Heart left ventricle (tissue), 16 donors: ENCODE results near the gene LAMP1. TPM values are rescaled to one million over a fixed set of nuclear protein-coding genes. Genes with fewer than 3 reads are reported as not detected.
"Not testable (repeated sequence)": the region's sequence is repeated elsewhere in the genome, so short reads cannot be mapped to it uniquely, and the experiment has no call there.

Source experiments
- ATAC-seq, 4 donors: fragments of 200-7000 bp; cut with Tn5 transposase; one replicate each; pipeline ENCODE4 v1.9.1; 2020 to 2022; ENCODE audit warnings: moderate library complexity in 4 of 4, mild to moderate bottlenecking in 3 of 4, moderate number of reproducible peaks in 1 of 4
- DNase-seq, 5 donors: peaks; one replicate each; pipeline ENCODE4 v3.0.0-alpha.2; 2020
- H3K27ac ChIP-seq, 12 donors: fragments of 200-600 bp; sonication (generic) in 4 of 12; one replicate each; pipeline versions ENCODE4 v1.5.0 to v1.8.0; 2016 to 2022; ENCODE audit warnings: mild to moderate bottlenecking in 2 of 12
- H3K27me3 ChIP-seq, 9 donors: fragments of 200-600 bp; sonication (generic) in 2 of 9; one replicate each; pipeline versions ENCODE4 v1.5.1 to v1.8.0; 2016 to 2022; ENCODE audit warnings: mild to moderate bottlenecking in 3 of 9
- H3K36me3 ChIP-seq, 9 donors: fragments of 200-600 bp; sonication (generic) in 2 of 9; one replicate each; pipeline versions ENCODE4 v1.5.0 to v1.8.0; 2018 to 2022; ENCODE audit warnings: mild to moderate bottlenecking in 2 of 9
- H3K4me1 ChIP-seq, 12 donors: fragments of 200-600 bp; sonication (generic) in 4 of 12; one replicate each; pipeline versions ENCODE4 v1.5.0 to v1.8.0; 2016 to 2022; ENCODE audit warnings: mild to moderate bottlenecking in 3 of 12
- H3K4me3 ChIP-seq, 12 donors: fragments of 200-600 bp; sonication (generic) in 4 of 12; one replicate each; pipeline versions ENCODE4 v1.5.0 to v1.8.0; 2017 to 2022; ENCODE audit warnings: mild to moderate bottlenecking in 9 of 12, moderate library complexity in 4 of 12
- H3K9me3 ChIP-seq, 12 donors: fragments of 200-600 bp; sonication (generic) in 4 of 12; one replicate each; pipeline versions ENCODE4 v1.5.0 to v1.8.0; 2016 to 2022; ENCODE audit warnings: mild to moderate bottlenecking in 1 of 12
- POLR2A ChIP-seq, 2 donors: fragments of 450-650 bp; IDR thresholded peaks; one replicate each; pipeline ENCODE4 v1.6.1; 2017; ENCODE audit warnings: antibody characterized with exemption in 2 of 2, mild to moderate bottlenecking in 2 of 2, moderate library complexity in 2 of 2
- WGBS, 4 donors: extraction: QIAGEN DNeasy Blood & Tissue Kit in 2 of 4; methylation state at CpG; one replicate each; pipeline versions ENCODE4 v1.1.5 to v1.1.7; 2013 to 2018; 5-methylcytosine and 5-hydroxymethylcytosine counted together
- intact Hi-C, 10 donors: fragments of 100-400 bp; cut with DNase I; formaldehyde crosslinking; loops; one replicate each; pipeline versions ENCODE4 v1.11.1 to v1.14.2; 2022
- microRNA-seq, 4 donors: library from miRNA; unstranded; fragments of <30 nt; microRNA quantifications; one replicate each; pipeline versions ENCODE4 to v1.2.0, GENCODE V29; 2017 to 2020
- polyA plus RNA-seq, 2 donors: library from polyadenylated mRNA; stranded (reverse); fragments of 200-250 nt; gene quantifications; one replicate each; pipeline ENCODE4 v1.2.3, GENCODE V29; 2013
- total RNA-seq, 9 donors: library from RNA; depleted of rRNA in 2 of 9; stranded (reverse); fragments of >200 nt in 2 of 9; fragmentation: NEBNext Ultra II Directional in 3 of 9; extraction: Animal tissue kit (Norgen Biotek cat#: 25700) in 3 of 9; gene quantifications; one replicate each; pipeline versions ENCODE4 v1.1.0 to v1.2.4, GENCODE V29; 2016 to 2023
- TF ChIP-seq, protein P1 (sequence below), 12 donors: fragments of 200-600 bp; sonication (generic) in 4 of 12; IDR thresholded peaks; one replicate each; pipeline versions ENCODE4 v1.5.0 to v1.8.0; 2018 to 2022; ENCODE audit warnings: antibody characterized with exemption in 12 of 12, mild to moderate bottlenecking in 5 of 12
- donor health status: ischemic (EF 13 %, LVEDD 7.1; RV severe dilation, severe dysfunction).
- donor health status: healthy with polysubstance abuse.
- donor health status: DM: no; HTN: yes; CAD: no.
- donor health status: DM: no; HTN: no; CAD: no.
- donor health status: ischemic (EF 25% LVEDD 6.9; RV normal size, moderate dysfunction).
- donor health status: ischemic (EF 25% LVEDD 5.7; RV mildly dilated, moderate dysfunction).
- donor health status: healthy.
- donor health status: DM: yes; HTN: yes; CAD: no.
- donor health status: ischemic (EF 35%, LVEDD 5.7; RV mildly dilated, moderate dysfunction).
- donor health status: nonischemic (EF 11% LVEDD 7.7; RV severe dilation, severe dysfunction).
- donor health status: DM: yes; HTN: yes; CAD: no.
- donor health status: PGD.
- donor health status: ischemic (EF 29% LVEDD 5.4; RV normal size, mild dysfunction).
- donor health status: nonischemic (EF 23%, LVEDD 6.1; RV moderate dilation, normal function).

Gene LAMP1
- total and polyA plus RNA-seq, 11 donors: 41.4 to 214 (median 97.6) TPM

DNA sequence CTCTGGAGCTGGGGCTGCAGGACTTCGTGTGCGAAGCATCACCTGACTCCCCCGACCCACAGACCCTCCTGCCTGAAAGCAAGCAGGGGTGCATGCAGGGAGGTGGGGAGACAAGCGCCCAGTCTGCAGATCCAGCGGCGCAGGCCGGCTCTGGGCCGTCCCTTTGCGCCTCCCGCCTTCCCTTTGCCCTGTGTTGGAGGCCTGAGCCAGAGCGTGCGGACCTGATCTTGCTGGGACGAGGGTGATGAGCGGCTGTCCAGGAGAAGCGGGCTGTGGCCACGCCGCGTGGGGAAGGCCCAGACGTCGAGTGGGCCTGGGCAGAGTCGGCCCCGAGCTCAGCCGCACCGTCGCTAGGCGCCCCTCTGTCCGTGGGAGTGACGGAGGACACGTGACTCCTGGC, 72.2 kb downstream of the LAMP1 start:
- peaks cover 0 to 9% (median 0%) of the 10 kb centered on the region in 9 donors for H3K27me3 ChIP-seq
- WGBS, 4 donors: 87 to 89% (median 88%) methylated on average over 26 to 29 of the region's 29 CpGs
- no peak overlapping the region for H3K27ac ChIP-seq
- ATAC-seq (no peak), DNase-seq (no peak)
- intact Hi-C loops: no loop called here
- no peaks in the 10 kb centered on the region for H3K36me3 ChIP-seq
- H3K9me3 ChIP-seq: no peaks in the 10 kb centered on the region
- H3K4me3 ChIP-seq: no peak overlapping the region
- TF ChIP-seq, protein P1, sequence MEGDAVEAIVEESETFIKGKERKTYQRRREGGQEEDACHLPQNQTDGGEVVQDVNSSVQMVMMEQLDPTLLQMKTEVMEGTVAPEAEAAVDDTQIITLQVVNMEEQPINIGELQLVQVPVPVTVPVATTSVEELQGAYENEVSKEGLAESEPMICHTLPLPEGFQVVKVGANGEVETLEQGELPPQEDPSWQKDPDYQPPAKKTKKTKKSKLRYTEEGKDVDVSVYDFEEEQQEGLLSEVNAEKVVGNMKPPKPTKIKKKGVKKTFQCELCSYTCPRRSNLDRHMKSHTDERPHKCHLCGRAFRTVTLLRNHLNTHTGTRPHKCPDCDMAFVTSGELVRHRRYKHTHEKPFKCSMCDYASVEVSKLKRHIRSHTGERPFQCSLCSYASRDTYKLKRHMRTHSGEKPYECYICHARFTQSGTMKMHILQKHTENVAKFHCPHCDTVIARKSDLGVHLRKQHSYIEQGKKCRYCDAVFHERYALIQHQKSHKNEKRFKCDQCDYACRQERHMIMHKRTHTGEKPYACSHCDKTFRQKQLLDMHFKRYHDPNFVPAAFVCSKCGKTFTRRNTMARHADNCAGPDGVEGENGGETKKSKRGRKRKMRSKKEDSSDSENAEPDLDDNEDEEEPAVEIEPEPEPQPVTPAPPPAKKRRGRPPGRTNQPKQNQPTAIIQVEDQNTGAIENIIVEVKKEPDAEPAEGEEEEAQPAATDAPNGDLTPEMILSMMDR (IDR thresholded peaks at IDR 0.05): no peak
- TF ChIP-seq POLR2A (IDR thresholded peaks at IDR 0.05): no peak
- H3K4me1 ChIP-seq: peaks cover 0 to 6% (median 0%) of the 10 kb centered on the region in 12 donors

DNA sequence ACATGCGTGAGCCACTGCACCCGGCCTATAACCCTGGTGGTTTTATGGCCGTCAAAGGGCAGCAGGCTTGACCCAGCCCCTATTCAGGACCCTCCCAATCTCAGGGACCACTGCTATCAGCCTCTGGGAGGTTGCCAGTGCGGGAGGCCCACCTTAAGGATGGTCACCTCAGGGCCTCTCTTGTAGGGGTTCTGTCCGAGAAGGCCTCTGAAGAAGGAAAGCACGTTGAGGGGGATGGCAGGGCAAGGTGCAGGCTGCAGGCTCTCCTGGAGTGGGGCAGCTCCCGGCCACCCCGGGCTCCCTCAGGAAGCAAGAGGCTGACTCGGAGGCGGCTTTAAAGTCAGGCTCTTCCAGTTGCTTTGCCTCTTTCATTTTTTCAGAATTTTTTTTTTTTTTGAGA, 72.8 kb downstream of the LAMP1 start:
- peaks cover 0 to 6% (median 0%) of the 10 kb centered on the region in 9 donors for H3K27me3 ChIP-seq
- no peak overlapping the region for H3K27ac ChIP-seq
- no peaks in the 10 kb centered on the region for H3K9me3 ChIP-seq
- TF ChIP-seq POLR2A (IDR thresholded peaks at IDR 0.05): no peak
- TF ChIP-seq, protein P1 (IDR thresholded peaks at IDR 0.05): no peak
- 89 to 93% (median 91%) methylated on average over 10 of the region's 10 CpGs for WGBS, 4 donors
- no peak for DNase-seq
- ATAC-seq: no peak
- intact Hi-C loops: no loop called here
- H3K4me3 ChIP-seq: no peak overlapping the region
- no peaks in the 10 kb centered on the region for H3K36me3 ChIP-seq
- H3K4me1 ChIP-seq: peaks cover 0 to under 1% (median 0%) of the 10 kb centered on the region in 12 donors

DNA sequence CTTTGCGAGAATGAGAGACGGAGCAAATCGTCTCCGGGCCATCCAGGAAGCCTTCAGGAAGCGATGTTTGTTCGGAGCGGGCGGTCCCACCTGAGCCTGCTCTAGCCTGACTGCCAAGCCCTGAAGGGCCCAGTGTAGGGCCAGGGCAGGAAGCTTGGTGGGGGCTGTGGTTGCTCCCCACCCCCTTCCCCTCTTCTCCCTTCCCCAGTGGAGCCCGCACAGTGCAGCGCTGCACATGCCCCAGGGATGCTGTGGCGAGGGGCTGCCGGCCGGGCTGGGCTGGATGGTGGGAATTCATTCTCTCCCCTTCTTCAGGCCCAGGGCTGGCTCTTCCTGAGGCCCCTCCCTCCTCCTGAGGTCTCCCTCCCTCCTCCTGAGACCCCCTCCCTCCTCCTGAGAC, 74.0 kb downstream of the LAMP1 start:
- no peaks in the 10 kb centered on the region for H3K9me3 ChIP-seq
- 79 to 88% (median 83%) methylated on average over 9 to 13 of the region's 13 CpGs for WGBS, 4 donors

DNA sequence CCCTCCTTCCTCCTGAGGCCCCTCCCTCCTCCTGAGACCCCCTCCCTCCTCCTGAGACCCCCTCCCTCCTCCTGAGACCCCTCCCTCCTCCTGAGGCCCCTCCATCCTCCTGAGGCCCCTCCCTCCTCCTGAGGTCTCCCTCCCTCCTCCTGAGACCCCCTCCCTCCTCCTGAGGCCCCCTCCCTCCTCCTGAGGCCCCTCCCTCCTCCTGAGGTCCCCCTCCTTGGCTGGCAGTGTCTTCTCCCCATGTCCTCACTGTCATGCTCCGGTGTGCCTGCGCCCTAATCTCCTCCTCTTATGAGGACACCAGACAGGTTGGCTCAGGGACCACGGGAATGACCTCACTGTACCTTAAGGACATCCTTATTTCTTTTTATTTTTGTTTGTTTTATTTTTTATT, 74.7 kb downstream of the LAMP1 start:
- 86 to 94% (median 90%) methylated on average over 3 of the region's 3 CpGs for whole genome bisulfite sequencing, 4 donors
- H3K27me3 ChIP-seq, H3K9me3 ChIP-seq, H3K4me3 ChIP-seq, H3K27ac ChIP-seq, H3K4me1 ChIP-seq, ATAC-seq, H3K36me3 ChIP-seq, intact Hi-C loops: not testable (repeated sequence)
- peak in 1 of 5 donors; percentile 14 for DNase-seq

More for the DNA sequence above, 74.0 kb downstream of the LAMP1 start:
- Histone ChIP-seq H3K27me3 (no peaks in the 10 kb centered on the region), H3K36me3 (no peaks in the 10 kb centered on the region), H3K4me1 (no peaks in the 10 kb centered on the region), H3K27ac (no peak overlapping the region), H3K4me3 (no peak overlapping the region)
- DNase-seq (no peak), ATAC-seq (no peak)
- intact Hi-C loops: no loop called here
- TF ChIP-seq, protein P1 (IDR thresholded peaks at IDR 0.05): no peak
- TF ChIP-seq POLR2A (IDR thresholded peaks at IDR 0.05): no peak

Small RNAs within 50 kb of the gene (microRNA-seq; reads per million reads assigned to microRNA genes)
- 0 reads per million in 4 donors for gene MIR8075

Other genes starting within 250 kb of the LAMP1 start
- gene F7, start 191.4 kb upstream of the LAMP1 start, total RNA-seq: under 1 TPM in 3 of 9 donors, not detected in 6; 0.10 to 0.41 (median 0.16) TPM
- under 1 TPM in 1 of 2 donors, not detected in 1; 0.01 TPM for gene F7, start 191.4 kb upstream of the LAMP1 start, polyA plus RNA-seq
- gene F10, start 174.4 kb upstream of the LAMP1 start, total RNA-seq: 10 to 100 TPM in 4 of 9 donors, 1 to 10 TPM in 5; 2.4 to 13.6 (median 9.8) TPM
- 1 to 10 TPM; 2.4 to 9.2 TPM for gene F10, start 174.4 kb upstream of the LAMP1 start, polyA plus RNA-seq
- gene PROZ, start 138.6 kb upstream of the LAMP1 start, total RNA-seq: not detected
- gene PROZ, start 138.6 kb upstream of the LAMP1 start, polyA plus RNA-seq: not detected
- 10 to 100 TPM; 40.1 to 60.2 (median 45.2) TPM for gene PCID2, start 88.6 kb upstream of the LAMP1 start, total RNA-seq
- 10 to 100 TPM; 30.0 to 57.7 TPM for gene PCID2, start 88.6 kb upstream of the LAMP1 start, polyA plus RNA-seq
- gene CUL4A, start 87.6 kb upstream of the LAMP1 start, total RNA-seq: 100 to 1,000 TPM in 7 of 9 donors, 10 to 100 TPM in 2; 86.7 to 121 (median 114) TPM
- gene CUL4A, start 87.6 kb upstream of the LAMP1 start, polyA plus RNA-seq: 10 to 100 TPM; 29.7 to 82.1 TPM
- under 1 TPM in 7 of 9 donors, not detected in 2; 0.36 to 1.00 (median 0.61) TPM for gene GRTP1, start 66.9 kb downstream of the LAMP1 start, total RNA-seq
- gene GRTP1, start 66.9 kb downstream of the LAMP1 start, polyA plus RNA-seq: 1 to 10 TPM; 1.3 to 3.5 TPM
- gene ADPRHL1, start 156.2 kb downstream of the LAMP1 start, total RNA-seq: 100 to 1,000 TPM; 329 to 774 (median 572) TPM
- gene ADPRHL1, start 156.2 kb downstream of the LAMP1 start, polyA plus RNA-seq: 100 to 1,000 TPM; 160 to 252 TPM
- 100 to 1,000 TPM in 7 of 9 donors, 10 to 100 TPM in 2; 95.4 to 247 (median 159) TPM for gene DCUN1D2, start 193.5 kb downstream of the LAMP1 start, total RNA-seq
- 10 to 100 TPM; 68.7 to 83.9 TPM for gene DCUN1D2, start 193.5 kb downstream of the LAMP1 start, polyA plus RNA-seq